GM18508 (cell line): Measurements from ENCODE around the gene PREP.

Experiments
- ATAC-seq: cut with Tn5 transposase; IDR thresholded peaks from one replicate; pipeline ENCODE4 v1.9.1; 2021; ENCODE audit warnings: moderate number of reproducible peaks; ENCODE audit not compliant: insufficient read depth, unreplicated experiment

The PREP gene

DNA sequence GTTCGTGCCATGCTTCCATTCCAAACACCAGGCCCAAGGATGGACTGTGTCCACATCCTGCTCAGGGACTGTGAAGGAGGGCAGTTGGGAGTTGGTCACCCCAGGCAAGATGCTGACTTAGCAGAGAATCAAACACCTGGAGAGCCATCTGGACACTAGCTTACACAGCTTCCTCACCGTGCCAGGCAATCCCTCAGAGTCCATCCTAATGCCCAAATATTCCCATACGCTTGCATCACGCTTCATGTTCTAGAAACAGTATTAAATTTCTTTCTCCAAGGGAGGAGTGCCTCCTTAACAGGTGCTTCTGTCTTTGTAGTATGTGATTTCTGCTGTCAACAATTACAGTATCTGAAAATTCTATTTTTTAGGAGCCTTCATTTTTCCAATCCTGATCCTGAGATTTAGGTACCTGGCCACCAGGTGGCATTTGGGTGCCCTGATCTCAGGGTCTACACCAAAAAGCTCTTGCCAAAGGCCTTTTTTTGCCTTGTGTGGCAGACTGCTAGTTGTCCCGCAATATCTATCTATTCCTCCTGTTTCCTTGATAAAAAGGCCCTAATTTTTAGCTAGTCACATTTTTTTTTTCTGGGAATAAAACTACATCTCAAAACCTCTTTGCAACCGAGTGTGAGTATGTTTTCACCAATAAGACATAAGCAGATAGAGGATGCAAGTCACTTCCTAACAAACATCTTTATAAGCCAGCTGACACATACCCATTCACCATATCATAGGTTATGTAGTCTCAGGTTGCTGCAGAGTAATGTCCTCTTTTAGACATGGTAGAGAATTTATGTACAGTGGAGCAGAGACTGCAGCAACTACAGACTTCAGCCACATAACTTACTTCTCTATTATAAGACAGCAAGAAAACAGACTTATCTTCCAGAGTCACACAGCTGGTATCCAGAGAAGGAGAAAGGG, 85.0 kb downstream of the PREP start:
- no peak for ATAC-seq

DNA sequence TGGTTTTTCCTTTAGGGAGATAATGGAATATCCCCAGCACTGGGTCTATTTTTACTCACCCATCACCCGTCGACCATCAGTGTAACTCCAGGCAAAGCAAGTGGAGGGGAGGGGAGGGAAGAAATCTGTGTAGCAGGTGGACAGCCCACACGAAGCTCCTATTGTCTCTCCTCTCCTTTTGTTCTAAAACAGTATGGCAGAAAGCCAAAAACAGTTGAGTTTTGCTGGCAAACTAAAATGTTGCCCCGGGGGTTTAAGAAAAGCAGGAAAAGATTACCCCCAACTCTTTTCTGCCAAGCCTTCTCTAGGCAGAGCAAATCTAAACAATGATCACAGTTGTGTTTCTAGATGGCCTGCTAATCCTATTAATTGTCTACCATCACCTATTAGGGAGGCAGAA, 89.7 kb downstream of the PREP start:
- no peak for ATAC-seq

DNA sequence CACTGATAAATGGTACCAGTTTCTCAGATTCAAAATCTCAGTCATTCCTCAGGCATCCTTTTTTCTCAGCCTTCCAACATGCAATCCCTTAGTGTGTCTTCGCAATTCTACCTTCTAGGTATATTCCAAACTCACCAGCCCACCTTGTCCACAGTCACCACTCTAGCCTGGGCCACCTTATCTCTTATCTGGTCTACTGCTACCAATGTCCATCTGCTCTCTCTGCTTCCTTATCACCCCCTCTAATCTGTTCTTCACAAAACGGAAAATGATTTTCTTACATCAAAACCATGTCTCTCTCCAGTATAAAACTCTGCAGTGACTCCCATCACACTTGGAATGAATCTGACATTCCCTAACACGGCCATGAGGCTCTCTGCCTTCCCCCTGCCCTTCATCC, 91.9 kb downstream of the PREP start:
- ATAC-seq: no peak

DNA sequence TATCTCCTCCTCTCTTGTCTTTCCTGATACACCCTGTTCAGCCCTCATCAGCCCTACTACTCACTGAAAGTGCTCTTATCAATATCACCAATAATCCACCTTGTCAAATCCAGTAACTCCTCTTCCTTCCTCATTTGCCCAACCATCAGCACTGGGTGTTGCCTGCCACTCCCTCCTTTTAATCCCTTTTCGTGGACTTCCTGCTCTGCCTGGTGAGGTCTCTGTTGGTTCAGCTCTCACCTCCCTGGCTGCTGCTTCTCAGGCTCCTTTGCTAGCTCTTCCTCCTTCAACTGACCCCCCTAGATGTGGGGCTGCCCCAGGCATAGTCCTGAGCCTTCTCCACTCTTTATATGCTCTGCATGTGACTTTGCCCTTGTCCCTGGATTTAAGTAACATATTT, 92.5 kb downstream of the PREP start:
- no peak for ATAC-seq

DNA sequence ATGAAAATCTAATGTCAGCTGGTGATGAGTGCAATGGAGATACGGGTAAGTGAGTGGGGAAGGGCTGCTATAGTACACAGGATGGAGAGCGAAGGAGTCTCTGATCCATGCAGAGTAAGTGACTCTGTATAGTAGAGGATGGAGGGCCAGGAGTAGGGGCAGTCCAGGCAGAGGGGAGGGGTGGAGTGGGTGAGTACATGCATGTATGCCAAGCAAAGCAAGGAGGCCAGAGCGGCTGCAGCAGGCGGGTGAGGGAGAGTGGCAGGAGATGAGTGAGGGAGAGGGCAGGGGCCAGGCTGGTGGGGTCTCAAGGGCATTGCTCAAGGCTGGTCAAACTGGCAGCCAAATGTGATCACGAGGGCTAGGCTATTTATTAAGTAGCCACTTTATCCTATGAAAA, 94.0 kb downstream of the PREP start:
- ATAC-seq: no peak

DNA sequence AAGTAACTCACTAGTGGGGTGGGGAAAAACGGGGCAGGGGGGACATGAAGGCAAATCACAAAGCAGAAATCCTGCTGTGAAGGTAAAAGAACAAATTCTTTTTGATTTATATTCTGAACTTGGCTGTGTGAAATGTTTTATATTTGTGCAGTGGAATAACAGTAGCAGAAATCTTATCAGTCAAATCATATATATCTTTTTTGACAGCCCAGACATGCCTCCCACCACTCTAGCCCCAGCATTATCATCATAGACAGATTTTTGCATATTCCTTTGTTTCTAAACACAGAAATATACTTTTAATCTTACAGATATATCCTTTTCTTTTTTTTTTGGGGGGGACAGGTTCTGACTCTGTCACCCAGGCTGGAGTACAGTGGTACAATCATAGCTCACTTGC, 97.4 kb downstream of the PREP start:
- ATAC-seq: no peak

DNA sequence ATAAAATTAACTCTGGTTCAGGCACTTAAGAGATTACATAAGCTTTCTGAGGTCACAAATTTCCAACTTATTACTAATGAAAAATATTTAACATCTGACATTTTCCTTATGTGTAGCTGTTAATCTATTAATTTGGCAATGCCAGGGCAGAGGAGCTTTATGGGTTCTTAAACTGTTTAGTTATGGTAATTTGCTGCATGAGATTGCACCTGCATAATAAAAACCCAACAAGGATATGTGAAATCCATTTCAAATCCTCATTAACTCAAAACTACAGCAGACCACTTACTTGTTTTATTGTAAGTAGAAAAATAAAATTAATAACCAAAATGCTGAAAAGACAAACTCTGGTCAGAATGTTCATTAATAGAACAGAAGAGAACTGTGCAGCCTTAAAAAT, 98.1 kb downstream of the PREP start:
- no peak for ATAC-seq

DNA sequence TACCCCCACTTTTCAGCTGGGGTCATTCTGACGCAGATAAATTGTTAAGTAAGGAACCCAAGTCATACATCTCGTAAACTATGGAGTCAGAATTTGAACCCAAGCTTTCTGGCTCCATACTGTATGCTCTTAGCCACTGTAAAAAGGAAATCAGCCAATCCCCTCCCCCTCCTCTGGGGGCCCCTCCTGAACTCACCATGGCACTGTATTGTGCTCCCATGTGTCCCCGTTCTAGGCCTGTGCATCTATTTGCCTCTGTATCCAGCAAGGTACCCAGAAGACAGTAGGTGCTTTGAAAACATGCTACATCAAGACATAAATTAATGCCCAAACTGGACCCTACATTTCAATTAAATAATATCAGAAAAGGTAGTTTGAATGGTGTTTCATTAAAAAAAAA, 98.5 kb downstream of the PREP start:
- no peak for ATAC-seq

DNA sequence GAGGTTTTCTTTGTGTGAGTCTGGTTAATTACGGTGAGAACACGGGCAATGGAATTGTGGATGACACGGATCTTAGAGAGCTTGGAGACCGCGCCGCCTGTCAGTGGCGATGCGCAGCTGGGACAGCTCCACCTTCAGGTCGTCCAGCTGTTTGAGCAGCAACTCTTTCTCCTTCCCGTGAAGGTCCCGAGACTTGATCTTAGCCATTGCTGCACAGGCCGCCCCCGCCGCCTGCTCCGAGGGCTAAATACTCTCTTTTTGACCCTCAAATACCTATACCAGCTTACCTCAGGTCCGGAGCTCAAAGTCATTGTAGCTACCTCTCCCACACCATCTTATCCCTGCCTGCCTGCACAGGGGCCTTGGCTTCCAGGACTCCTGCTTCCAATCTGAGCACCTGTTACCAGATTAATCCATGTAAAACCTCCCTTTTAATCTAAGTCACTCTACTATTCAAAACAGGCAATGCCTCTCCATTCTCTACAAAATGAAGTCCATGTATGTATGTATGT, 100.2 kb downstream of the PREP start:
- no peak for ATAC-seq

DNA sequence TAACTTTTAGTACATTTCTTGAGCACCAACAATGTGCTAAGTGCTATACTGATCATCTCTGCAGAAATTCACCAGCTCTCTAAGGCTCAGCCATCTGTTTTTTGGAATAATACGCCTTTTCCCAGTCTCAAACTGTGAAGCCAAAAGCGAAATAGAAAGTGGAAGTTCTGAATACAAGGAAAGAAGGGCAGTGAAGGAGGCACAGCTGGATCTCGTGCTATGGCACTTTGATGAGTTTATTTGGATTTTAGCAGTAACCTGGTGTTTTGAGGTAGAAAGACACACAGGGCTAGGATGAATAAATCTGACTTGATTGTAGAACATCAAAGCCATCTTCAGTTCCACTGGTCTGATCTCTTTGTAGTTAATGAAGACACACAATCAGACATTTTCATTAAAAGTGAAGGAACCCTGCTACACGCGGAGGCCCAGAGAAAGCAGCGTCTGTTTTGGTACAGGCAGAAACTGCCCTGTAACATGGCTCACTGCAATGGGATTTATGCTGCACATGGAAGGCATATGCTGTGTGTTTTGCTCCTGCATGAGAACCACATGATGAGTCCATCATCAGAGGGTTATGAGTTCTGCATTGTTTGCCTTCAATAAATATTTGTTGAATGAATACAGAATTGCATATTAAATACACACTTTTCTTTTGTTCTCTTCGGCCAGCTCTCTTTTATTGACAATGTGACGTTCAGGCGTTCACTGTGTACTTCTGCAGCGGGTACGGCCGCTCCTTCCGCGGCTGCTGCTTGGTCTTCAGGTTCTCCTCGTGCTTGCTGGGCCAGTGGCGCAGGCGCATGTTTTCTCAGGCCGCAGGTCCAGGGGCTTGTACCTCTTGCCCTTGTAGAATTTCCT, 100.9 kb downstream of the PREP start:
- ATAC-seq: no peak

DNA sequence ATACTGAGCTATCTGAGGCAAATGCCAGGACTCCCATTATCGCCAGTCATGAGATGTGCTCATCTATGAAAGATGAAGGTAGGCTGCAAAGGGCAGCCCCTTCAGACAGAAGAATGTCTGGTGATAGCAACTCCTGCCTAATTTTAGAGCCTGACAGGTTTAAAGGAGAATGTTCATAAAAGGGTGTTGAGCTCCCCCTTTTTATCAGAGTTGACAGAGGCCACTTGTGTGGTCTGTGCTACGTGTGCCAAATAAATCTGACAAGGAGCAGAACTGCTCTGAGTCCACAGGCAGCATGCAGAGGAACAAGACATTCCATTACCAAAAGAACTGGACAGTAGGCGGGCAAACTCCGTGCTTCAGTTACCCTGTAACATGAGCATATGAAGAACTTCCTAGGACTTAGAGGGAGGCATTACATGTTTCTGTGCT, 101.8 kb downstream of the PREP start:
- ATAC-seq: no peak

DNA sequence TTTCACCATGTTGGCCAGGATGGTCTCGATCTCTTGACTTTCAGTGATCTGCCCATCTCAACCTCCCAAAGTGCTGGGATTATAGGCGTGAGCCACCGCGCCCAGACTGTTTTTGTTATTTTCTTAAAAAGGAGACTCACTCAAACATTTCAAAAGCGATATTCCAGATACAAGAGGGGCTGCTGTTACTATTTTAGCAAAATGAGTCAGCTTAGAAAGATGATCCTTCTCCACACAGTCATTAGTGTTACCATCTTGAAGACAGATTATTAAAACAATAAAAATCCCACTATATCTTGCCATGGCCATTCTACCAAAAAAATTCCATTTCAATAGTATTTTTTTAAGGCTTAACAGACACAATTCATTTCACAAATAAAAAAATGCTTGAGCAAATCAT, 102.8 kb downstream of the PREP start:
- no peak for ATAC-seq

DNA sequence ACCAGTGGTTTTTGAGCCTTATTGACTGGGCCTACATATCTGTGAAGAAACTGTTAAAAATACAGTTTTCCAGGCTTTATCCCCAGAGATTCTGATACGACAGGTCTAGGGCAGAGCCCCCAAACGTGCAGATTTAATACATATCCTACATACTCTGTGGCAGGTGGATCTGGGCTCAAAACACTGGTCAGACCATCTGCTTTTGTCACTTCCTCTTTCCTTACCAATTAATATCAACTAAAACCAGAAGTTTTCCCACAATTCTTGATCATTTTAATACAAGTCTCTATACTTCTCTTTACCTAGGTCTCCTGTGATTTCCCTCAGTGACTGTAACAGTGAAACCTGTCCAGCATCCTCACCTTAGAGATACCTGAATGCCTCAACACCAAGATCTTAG, 108.8 kb downstream of the PREP start:
- no peak for ATAC-seq

DNA sequence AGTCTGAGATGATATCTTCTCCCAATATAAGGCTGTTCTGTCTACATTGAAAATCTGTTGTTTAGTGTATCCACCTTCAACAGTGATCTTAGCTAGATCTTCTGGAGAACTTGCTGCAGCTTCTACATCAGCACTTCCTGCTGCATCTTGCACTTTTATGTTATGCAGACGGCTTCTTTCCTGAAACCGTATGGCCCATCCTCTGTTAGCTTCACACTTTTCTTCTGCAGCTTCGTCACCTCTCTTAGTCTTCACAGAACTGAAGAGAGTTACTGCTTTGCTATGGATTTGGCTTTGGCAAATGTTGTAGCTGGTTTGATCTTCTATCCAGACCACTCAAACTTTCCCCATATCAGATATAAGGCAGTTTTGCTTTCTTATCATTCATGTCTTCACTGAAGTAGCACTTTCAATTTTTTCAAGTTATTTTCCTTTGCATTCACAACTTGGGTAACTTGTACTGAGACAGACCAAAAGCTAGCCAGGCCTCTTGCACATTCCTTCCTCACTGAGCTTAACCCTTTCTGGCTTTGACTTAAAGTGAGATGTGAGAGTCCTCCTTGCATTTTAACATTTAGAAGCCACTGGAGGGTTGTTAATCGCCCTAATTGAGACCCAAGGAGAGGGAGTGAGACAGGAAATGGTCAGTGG, 110.1 kb downstream of the PREP start:
- no peak for ATAC-seq

DNA sequence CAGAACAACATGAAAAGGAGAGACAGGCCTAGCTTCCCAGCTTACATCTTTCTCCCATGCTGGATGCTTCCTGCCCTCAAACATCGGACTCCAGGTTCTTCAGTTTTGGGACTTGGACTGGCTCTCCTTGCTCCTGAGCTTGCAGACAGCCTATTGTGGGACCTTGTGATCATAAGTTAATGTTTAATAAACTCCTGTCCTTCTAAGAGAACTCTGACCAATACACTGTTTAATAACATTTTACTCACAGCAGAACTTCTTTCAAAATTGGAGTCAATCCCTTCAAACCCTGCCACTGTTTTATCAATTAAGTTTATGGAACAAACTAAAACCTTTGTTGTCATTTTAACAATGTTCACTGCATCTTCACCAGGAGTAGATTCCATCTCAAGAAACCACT, 111.4 kb downstream of the PREP start:
- no peak for ATAC-seq

DNA sequence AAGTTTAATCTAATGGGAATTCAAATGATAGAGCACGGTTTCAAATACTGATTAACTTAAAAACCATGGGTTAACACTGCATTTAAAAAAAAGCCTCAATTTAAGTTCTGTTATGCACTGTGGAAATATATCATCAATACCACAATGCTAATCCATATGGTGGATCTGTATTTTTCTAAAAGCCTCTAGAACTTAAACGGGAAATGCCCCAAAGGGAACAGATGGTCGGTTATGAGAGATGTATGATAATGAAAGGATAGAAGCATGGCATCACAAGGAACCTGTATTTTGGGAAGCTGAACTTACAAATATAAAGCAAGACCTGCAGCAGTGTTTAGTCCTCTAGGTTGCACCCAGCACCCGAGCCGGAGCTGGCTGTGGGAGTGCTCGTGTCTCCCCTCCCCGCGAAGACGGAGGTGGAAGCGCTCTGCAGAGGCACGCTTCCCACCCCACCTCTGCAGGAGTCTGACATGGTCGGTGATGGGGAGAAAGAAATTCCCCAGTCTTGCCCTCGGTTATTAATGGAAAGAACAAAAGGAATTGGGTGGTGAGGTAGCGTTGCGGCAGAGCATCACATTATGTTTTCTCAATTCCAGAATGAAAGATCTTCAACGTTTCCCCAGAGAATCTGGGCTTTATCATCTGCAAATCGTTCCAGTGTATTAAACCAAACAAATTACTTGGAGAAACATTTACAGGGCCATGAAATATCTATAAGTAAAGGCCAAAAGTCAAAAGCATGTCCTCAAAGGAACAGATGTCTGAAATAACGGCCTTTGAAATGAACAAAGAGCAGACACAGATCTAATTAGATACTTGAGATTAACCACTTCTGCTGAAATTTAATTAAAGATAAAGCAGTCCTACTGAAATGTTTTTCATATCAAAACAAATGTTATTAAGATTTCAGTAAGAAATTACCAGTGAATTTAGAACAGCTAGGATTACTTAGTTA, 120.0 kb downstream of the PREP start:
- no peak for ATAC-seq

DNA sequence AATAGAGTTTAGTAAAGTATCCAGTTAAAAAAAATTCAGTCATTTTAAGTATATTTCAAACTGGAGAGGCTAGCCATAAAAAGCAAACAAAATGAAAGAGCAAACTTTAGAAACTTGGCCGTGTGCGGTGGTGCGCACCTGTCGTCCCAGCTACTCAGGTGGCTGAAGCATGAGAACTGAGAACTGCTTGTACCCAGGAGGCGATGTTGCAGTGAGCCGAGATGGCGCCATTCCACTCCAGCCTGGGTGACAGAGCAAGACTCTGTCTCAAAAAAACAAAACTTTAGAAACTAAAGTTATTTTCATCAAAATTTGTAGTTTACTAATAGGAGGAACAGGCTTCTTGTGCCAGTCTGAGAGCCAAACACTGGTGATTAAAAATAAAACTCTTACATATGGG, 122.8 kb downstream of the PREP start:
- ATAC-seq: no peak

DNA sequence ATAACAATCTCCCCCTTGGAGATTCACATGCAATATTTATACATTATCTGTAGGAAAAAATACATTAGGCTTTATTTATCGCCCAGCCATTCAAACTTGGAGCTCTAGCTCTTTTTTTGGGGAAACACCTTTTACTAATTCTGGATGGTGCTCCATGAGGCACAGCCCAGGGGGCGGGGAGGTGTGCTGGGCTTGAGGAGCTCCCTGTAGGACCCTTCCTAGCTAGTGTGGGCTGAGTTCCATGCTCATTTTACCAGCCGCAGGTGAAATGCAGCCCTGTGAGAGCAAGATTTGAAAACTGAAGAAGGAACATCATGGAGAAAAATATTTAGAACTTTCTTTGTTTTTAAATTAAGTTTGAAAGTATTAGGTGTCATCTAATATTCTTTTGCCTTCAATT, 123.4 kb downstream of the PREP start:
- no peak for ATAC-seq

DNA sequence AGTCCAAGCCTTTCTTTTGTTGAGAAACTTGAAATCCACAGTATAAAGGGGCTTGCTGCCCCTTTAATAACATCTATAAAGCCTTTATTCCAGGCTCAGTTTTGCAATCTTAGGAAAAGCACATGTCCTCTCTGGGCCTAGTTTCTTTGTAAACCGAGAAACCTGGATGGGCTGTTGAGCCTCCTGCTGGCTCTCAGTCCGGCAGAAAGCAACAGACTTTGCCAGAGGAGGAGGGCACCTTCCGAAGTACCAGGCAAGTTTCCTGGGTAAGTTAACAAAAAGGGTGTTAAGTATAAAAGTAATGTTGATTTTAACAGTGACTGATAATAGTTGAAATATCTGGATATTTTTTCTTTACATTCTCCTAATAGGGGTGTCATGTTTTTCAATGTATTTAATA, 124.1 kb downstream of the PREP start:
- no peak for ATAC-seq

DNA sequence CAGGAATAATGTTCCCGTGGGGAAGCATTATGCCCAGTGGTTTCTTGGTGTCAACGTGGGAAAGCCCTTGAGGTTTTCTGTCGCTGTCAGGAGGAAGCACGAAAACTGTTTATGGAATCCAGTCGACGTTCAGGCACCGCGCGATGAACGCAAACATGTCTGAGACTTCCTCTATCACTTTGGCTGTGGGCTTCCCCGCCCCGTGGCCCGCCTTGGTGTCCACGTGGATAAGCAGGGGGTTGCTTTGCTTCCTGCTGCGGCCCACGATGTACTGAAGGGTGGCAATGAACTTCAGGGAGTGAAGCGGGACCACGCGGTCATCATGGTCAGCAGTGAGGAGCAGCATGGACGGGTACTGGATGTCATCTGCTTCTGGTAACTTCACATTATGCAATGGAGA, 124.8 kb downstream of the PREP start:
- ATAC-seq: no peak
